WTC11 (cell line): ENCODE results near the gene FGD5. TPM values are rescaled to one million over a fixed set of nuclear protein-coding genes. Genes with fewer than 3 reads are reported as not detected.
A peak's percentile ranks its signal among the peaks of the same experiment; 100 is the strongest.

Source experiments
- ATAC-seq: fragments of 200-7000 bp; cut with Tn5 transposase; 2 replicates; pipeline ENCODE4 v1.10.0; 2021; ENCODE audit warnings: mild to moderate bottlenecking, moderate library complexity
- CTCF ChIA-PET: fragments of 300-600 bp; sonication (Branson Sonifier 250); formaldehyde crosslinking; loops from one replicate; lab custom pipeline; 2021; ENCODE audit warnings: antibody characterized with exemption; lab: Charles Lee
- POLR2A ChIA-PET: fragments of 350-600 bp; sonication (Branson Sonifier 250); formaldehyde crosslinking; loops from one replicate; lab custom pipeline; 2021; ENCODE audit warnings: antibody characterized with exemption; lab: Charles Lee
- DNase-seq: peaks from one replicate; pipeline ENCODE4 v3.0.0; 2021; ENCODE audit warnings: low spot score
- H3K27ac Mint-ChIP-seq: 2 replicates; pipeline ENCODE4 v1.8.0; 2021; ENCODE audit warnings: mixed read lengths
- H3K27me3 Mint-ChIP-seq: 2 replicates; pipeline ENCODE4 v1.8.0; 2021; ENCODE audit warnings: low read depth, mild to moderate bottlenecking, moderate library complexity, mixed read lengths
- H3K36me3 Mint-ChIP-seq: 2 replicates; pipeline ENCODE4 v1.8.0; 2021; ENCODE audit warnings: mixed read lengths
- H3K4me1 Mint-ChIP-seq: 2 replicates; pipeline ENCODE4 v1.8.0; 2022; ENCODE audit warnings: mixed read lengths
- H3K4me3 Mint-ChIP-seq: 2 replicates; pipeline ENCODE4 v1.8.0; 2021; ENCODE audit warnings: mild to moderate bottlenecking, moderate library complexity, mixed read lengths
- H3K9me3 Mint-ChIP-seq: 2 replicates; pipeline ENCODE4 v1.8.0; 2021; ENCODE audit warnings: mixed read lengths
- ARID4B ChIP-seq: sonication (generic); formaldehyde crosslinking; IDR thresholded peaks from 2 replicates; pipeline ENCODE4 v1.8.0; 2023; ENCODE audit warnings: missing genetic modification reagents, mild to moderate bottlenecking, borderline replicate concordance
- ATF2 ChIP-seq: sonication (generic); formaldehyde crosslinking; IDR thresholded peaks from 2 replicates; pipeline ENCODE4 v1.8.1; 2022; ENCODE audit warnings: low read depth, missing genetic modification reagents, borderline replicate concordance
- CREB1 ChIP-seq: sonication (generic); formaldehyde crosslinking; IDR thresholded peaks from 2 replicates; pipeline ENCODE4 v1.8.0; 2023; ENCODE audit warnings: mild to moderate bottlenecking, missing genetic modification reagents
- FOXK1 ChIP-seq: sonication (generic); formaldehyde crosslinking; IDR thresholded peaks from 2 replicates; pipeline ENCODE4 v1.8.0; 2022; ENCODE audit warnings: mild to moderate bottlenecking, moderate library complexity, missing genetic modification reagents
- JAZF1 ChIP-seq: fragments of 250-450 bp; sonication (Bioruptor Pico); IDR thresholded peaks from 2 replicates; pipeline ENCODE4 v1.9.0; 2021; ENCODE audit warnings: moderate library complexity, mild to moderate bottlenecking, inconsistent platforms
- MAX ChIP-seq: sonication (generic); formaldehyde crosslinking; IDR thresholded peaks from 2 replicates; pipeline ENCODE4 v1.8.0; 2022; ENCODE audit warnings: mild to moderate bottlenecking, missing genetic modification reagents
- MYBL2 ChIP-seq: sonication (generic); formaldehyde crosslinking; IDR thresholded peaks from 2 replicates; pipeline ENCODE4 v1.8.1; 2023; ENCODE audit warnings: mild to moderate bottlenecking, moderate library complexity, missing genetic modification reagents
- TEAD1 ChIP-seq: sonication (generic); formaldehyde crosslinking; IDR thresholded peaks from 2 replicates; pipeline ENCODE4 v1.8.0; 2022; ENCODE audit warnings: mild to moderate bottlenecking, missing genetic modification reagents
- TP53 ChIP-seq: sonication (generic); formaldehyde crosslinking; IDR thresholded peaks from 2 replicates; pipeline ENCODE4 v1.8.1; 2023; ENCODE audit warnings: mild to moderate bottlenecking, missing genetic modification reagents
- USF1 ChIP-seq: sonication (generic); formaldehyde crosslinking; IDR thresholded peaks from 2 replicates; pipeline ENCODE4 v1.8.0; 2022; ENCODE audit warnings: mild to moderate bottlenecking, missing genetic modification reagents
- ZNF263 ChIP-seq: sonication (generic); formaldehyde crosslinking; IDR thresholded peaks from 2 replicates; pipeline ENCODE4 v1.8.1; 2022; ENCODE audit warnings: low read depth, mild to moderate bottlenecking, moderate library complexity, missing genetic modification reagents
- ZNF281 ChIP-seq: sonication (generic); formaldehyde crosslinking; IDR thresholded peaks from 2 replicates; pipeline ENCODE4 v1.8.0; 2023; ENCODE audit warnings: mild to moderate bottlenecking, missing genetic modification reagents
- ZNF396 ChIP-seq: fragments of 250-450 bp; sonication (Bioruptor Pico); IDR thresholded peaks from 2 replicates; pipeline ENCODE4 v1.8.0; 2021; ENCODE audit warnings: mild to moderate bottlenecking, moderate library complexity, borderline replicate concordance
- ZNF416 ChIP-seq: fragments of 250-450 bp; sonication (Bioruptor Pico); IDR thresholded peaks from 2 replicates; pipeline ENCODE4 v1.9.0; 2021; ENCODE audit warnings: mild to moderate bottlenecking, inconsistent platforms
- ZNF425 ChIP-seq: fragments of 250-450 bp; sonication (Bioruptor Pico); conservative IDR thresholded peaks from 2 replicates; pipeline ENCODE4 v1.9.0; 2021; ENCODE audit warnings: mild to moderate bottlenecking
- ZNF532 ChIP-seq: fragments of 250-450 bp; sonication (Bioruptor Pico); IDR thresholded peaks from 2 replicates; pipeline ENCODE4 v1.9.0; 2021; ENCODE audit warnings: mild to moderate bottlenecking, borderline replicate concordance
- total RNA-seq: library from RNA; stranded (reverse); gene quantifications from 3 replicates; pipeline ENCODE4 v1.2.3, GENCODE V29; 2021

FGD5 gene
- total RNA-seq, 1 experiment from 2014 or later, result 18.3 TPM

- Mint-ChIP-seq H3K27ac (no peak overlapping the region), H3K9me3 (no peaks in the 10 kb centered on the region), H3K27me3 (no peaks in the 10 kb centered on the region), H3K4me1 (peaks cover 11% of the 10 kb centered on the region), H3K36me3 (no peaks in the 10 kb centered on the region), H3K4me3 (no peak overlapping the region)
- no peak for DNase-seq
- ATAC-seq, result peak; percentile 57
- TF ChIP-seq ZNF396 (CRISPR knock-in tag), result no peak
- no peak for TF ChIP-seq ATF2 (CRISPR knock-in tag)
- ChIA-PET POLR2A (no interaction called here), CTCF (interaction anchor here (0.7 to 1.2 kb wide), 3 partner anchors 9 to 49 kb away, joined by 3 to 4 read pairs (median 4); no protein-coding TSS in a partner anchor)
Observed at GRCh38 chr3:14829811-14830210, 11.0 kb downstream of the FGD5 start.

GRCh38 chr3:14831916-14832450 lies 13.2 kb downstream of the FGD5 start:
- ChIA-PET CTCF (interaction anchor here (0.9 to 1.3 kb wide), 5 partner anchors 9 to 69 kb away, joined by 3 to 4 read pairs (median 3); no protein-coding TSS in a partner anchor), POLR2A (no interaction called here)
- Mint-ChIP-seq H3K4me3 (no peak overlapping the region), H3K4me1 (peaks cover 22% of the 10 kb centered on the region), H3K27ac (no peak overlapping the region), H3K36me3 (no peaks in the 10 kb centered on the region), H3K9me3 (no peaks in the 10 kb centered on the region), H3K27me3 (no peaks in the 10 kb centered on the region)
- no peak for ATAC-seq
- DNase-seq, result no peak
- TF ChIP-seq TEAD1 (CRISPR knock-in tag) (no peak), ZNF416 (no peak), ARID4B (no peak), MAX (CRISPR knock-in tag) (no peak), ZNF281 (CRISPR knock-in tag) (no peak), TP53 (CRISPR knock-in tag) (no peak), ZNF263 (CRISPR knock-in tag) (no peak), FOXK1 (no peak), CREB1 (CRISPR knock-in tag) (no peak), JAZF1 (CRISPR knock-in tag) (no peak), ZNF532 (CRISPR knock-in tag) (no peak), USF1 (CRISPR knock-in tag) (no peak), MYBL2 (CRISPR knock-in tag) (no peak), ZNF425 (CRISPR knock-in tag) (no peak)
